IMR-90 (cell line): ENCODE data around the gene EFHC1. TPM values are rescaled to one million over a fixed set of nuclear protein-coding genes. Genes with fewer than 3 reads are reported as not detected.

ENCODE experiments used
- ATAC-seq: fragments of 200-7000 bp; cut with Tn5 transposase; 2 replicates; pipeline ENCODE4 v1.9.1; 2020; ENCODE audit warnings: low read depth, mild to moderate bottlenecking, moderate library complexity
- BruUV-seq: library from RNA; stranded (reverse); fragments of 400-500 nt; replicated peaks from 2 replicates; lab custom pipeline; 2021; lab: Mats Ljungman, UMichigan
- CTCF ChIA-PET: fragments of 300-600 bp; formaldehyde crosslinking; extraction: SDS; loops from one replicate; lab custom pipeline; 2021; ENCODE audit warnings: antibody characterized with exemption; lab: Yijun Ruan, JAX
- POLR2A ChIA-PET: fragments of 300-600 bp; sonication (Branson Sonifier 250); formaldehyde crosslinking; loops from one replicate; lab custom pipeline; 2022; ENCODE audit warnings: antibody characterized with exemption; ENCODE audit not compliant: unreplicated experiment; lab: Charles Lee
- DNase-seq: peaks from one replicate; pipeline ENCODE4 v3.0.0; 2013
- H2AFZ ChIP-seq: replicated peaks from 2 replicates; pipeline ENCODE3; 2013; ENCODE audit warnings: low read length, mild to moderate bottlenecking; ENCODE audit not compliant: poor library complexity
- H2AK5ac ChIP-seq: 2 replicates; pipeline ENCODE4 v1.6.1; 2013; ENCODE audit warnings: low read depth, low read length, inconsistent platforms
- H2AK9ac ChIP-seq: replicated peaks from 2 replicates; pipeline ENCODE3; 2013; ENCODE audit warnings: mild to moderate bottlenecking, low read depth, low read length, moderate library complexity; ENCODE audit not compliant: poor library complexity
- H2BK120ac ChIP-seq: 2 replicates; pipeline ENCODE4 v1.6.1; 2013; ENCODE audit warnings: low read depth, low read length, inconsistent platforms
- H2BK15ac ChIP-seq: 3 replicates; pipeline ENCODE4 v1.6.1; 2013; ENCODE audit warnings: low read depth, low read length, inconsistent platforms
- H2BK20ac ChIP-seq: 2 replicates; pipeline ENCODE4 v1.6.1; 2013; ENCODE audit warnings: low read depth, mild to moderate bottlenecking, inconsistent platforms, low read length, moderate library complexity
- H2BK5ac ChIP-seq: 2 replicates; pipeline ENCODE4 v1.6.1; 2013; ENCODE audit warnings: mild to moderate bottlenecking, low read depth, low read length, inconsistent platforms; ENCODE audit not compliant: poor library complexity, severe bottlenecking
- H3K14ac ChIP-seq: replicated peaks from 2 replicates; pipeline ENCODE4 v1.6.1; 2013; ENCODE audit warnings: low read depth, low read length, inconsistent platforms
- H3K18ac ChIP-seq: 2 replicates; pipeline ENCODE4 v1.6.1; 2013; ENCODE audit warnings: low read depth, low read length, control low read depth
- H3K23ac ChIP-seq: 2 replicates; pipeline ENCODE4 v1.6.1; 2013; ENCODE audit warnings: low read depth, low read length, inconsistent platforms
- H3K27ac ChIP-seq: 2 replicates; pipeline ENCODE4 v1.5.1; 2013; ENCODE audit warnings: mild to moderate bottlenecking, control low read depth, low read length; ENCODE audit not compliant: insufficient read depth
- H3K27me3 ChIP-seq: 2 replicates; pipeline ENCODE4 v1.6.1; 2013; ENCODE audit warnings: low read length; ENCODE audit not compliant: control insufficient read depth, insufficient read depth
- H3K36me3 ChIP-seq: 2 replicates; pipeline ENCODE4 v1.6.1; 2013; ENCODE audit warnings: low read length, mixed read lengths; ENCODE audit not compliant: control insufficient read depth, insufficient read depth
- H3K4ac ChIP-seq: 2 replicates; pipeline ENCODE4 v1.6.1; 2013; ENCODE audit warnings: low read depth, low read length, inconsistent platforms
- H3K4me1 ChIP-seq: 2 replicates; pipeline ENCODE4 v1.6.1; 2013; ENCODE audit warnings: low read length, mixed read lengths; ENCODE audit not compliant: control insufficient read depth, insufficient read depth
- H3K4me2 ChIP-seq: 2 replicates; pipeline ENCODE4 v1.6.1; 2013; ENCODE audit warnings: low read depth, mild to moderate bottlenecking, control low read depth, low read length, moderate library complexity
- H3K4me3 ChIP-seq: 2 replicates; pipeline ENCODE4 v1.5.1; 2013; ENCODE audit warnings: low read depth, mild to moderate bottlenecking, control low read depth, low read length, moderate library complexity; ENCODE audit not compliant: insufficient read depth
- H3K56ac ChIP-seq: 2 replicates; pipeline ENCODE4 v1.6.1; 2013; ENCODE audit warnings: low read length, inconsistent platforms; ENCODE audit not compliant: insufficient read depth; ENCODE audit errors: extremely low read depth
- H3K79me1 ChIP-seq, 2 experiments: 2 replicates each; pipeline ENCODE4 v1.6.1; 2013; ENCODE audit warnings: low read length in 2 of 2, inconsistent platforms in 1 of 2, low read depth in 1 of 2
- H3K9ac ChIP-seq: 2 replicates; pipeline ENCODE4 v1.6.1; 2013; ENCODE audit warnings: low read depth, low read length, control low read depth
- H3K9me1 ChIP-seq: 2 replicates; pipeline ENCODE4 v1.6.1; 2013; ENCODE audit warnings: low read length, inconsistent platforms; ENCODE audit not compliant: insufficient read depth
- H3K9me3 ChIP-seq: 2 replicates; pipeline ENCODE4 v1.6.1; 2013; ENCODE audit warnings: low read length; ENCODE audit not compliant: control insufficient read depth, insufficient read depth
- H4K20me1 ChIP-seq: 2 replicates; pipeline ENCODE4 v1.6.1; 2013; ENCODE audit warnings: low read length, inconsistent platforms; ENCODE audit not compliant: insufficient read depth
- H4K5ac ChIP-seq: 2 replicates; pipeline ENCODE4 v1.6.1; 2013; ENCODE audit warnings: mild to moderate bottlenecking, low read depth, low read length, control low read depth
- H4K8ac ChIP-seq, 2 experiments: 2 replicates each; pipeline ENCODE4 v1.6.1; 2013; ENCODE audit warnings: low read depth in 2 of 2, low read length in 2 of 2, control low read depth in 1 of 2, inconsistent platforms in 1 of 2
- H4K91ac ChIP-seq: 2 replicates; pipeline ENCODE4 v1.6.1; 2013; ENCODE audit warnings: low read depth, low read length, inconsistent platforms; ENCODE audit not compliant: insufficient read depth
- BHLHE40 ChIP-seq: fragments of 150-350 bp; IDR thresholded peaks from 2 replicates; pipeline ENCODE4 v1.6.1; 2016; ENCODE audit warnings: mild to moderate bottlenecking, low read depth, low read length
- CEBPB ChIP-seq: IDR thresholded peaks from 2 replicates; pipeline ENCODE4 v1.6.1; 2012; ENCODE audit warnings: low read depth, low read length, improper control_type of control experiment
- ELK1 ChIP-seq: fragments of 150-350 bp; IDR thresholded peaks from 2 replicates; pipeline ENCODE4 v1.6.1; 2016; ENCODE audit warnings: low read depth, mild to moderate bottlenecking, low read length, moderate library complexity, borderline replicate concordance
- FOS ChIP-seq: fragments of 150-350 bp; IDR thresholded peaks from 2 replicates; pipeline ENCODE4 v1.6.1; 2016; ENCODE audit warnings: low read depth, low read length
- MAFK ChIP-seq: IDR thresholded peaks from 2 replicates; pipeline ENCODE4 v1.6.1; 2012; ENCODE audit warnings: low read depth, low read length, improper control_type of control experiment
- MAZ ChIP-seq: IDR thresholded peaks from 2 replicates; pipeline ENCODE4 v1.6.1; 2012; ENCODE audit warnings: low read depth, mild to moderate bottlenecking, low read length, improper control_type of control experiment, moderate library complexity, borderline replicate concordance
- MXI1 ChIP-seq: IDR thresholded peaks from 2 replicates; pipeline ENCODE4 v1.6.1; 2012; ENCODE audit warnings: low read depth, mild to moderate bottlenecking, low read length, moderate library complexity, borderline replicate concordance
- NFE2L2 ChIP-seq: fragments of 150-350 bp; IDR thresholded peaks from 2 replicates; pipeline ENCODE4 v1.6.1; 2016; ENCODE audit warnings: low read depth, mild to moderate bottlenecking, low read length
- POLR2A ChIP-seq: IDR thresholded peaks from 2 replicates; pipeline ENCODE4 v1.6.1; 2012; ENCODE audit warnings: mild to moderate bottlenecking, low read depth, low read length
- RAD21 ChIP-seq: IDR thresholded peaks from 2 replicates; pipeline ENCODE4 v1.6.1; 2012; ENCODE audit warnings: low read length, improper control_type of control experiment
- RCOR1 ChIP-seq: IDR thresholded peaks from 2 replicates; pipeline ENCODE4 v1.6.1; 2012; ENCODE audit warnings: mild to moderate bottlenecking, low read length, improper control_type of control experiment; ENCODE audit not compliant: insufficient replicate concordance
- RFX5 ChIP-seq: IDR thresholded peaks from 2 replicates; pipeline ENCODE4 v1.8.0; 2012; ENCODE audit warnings: low read depth, mild to moderate bottlenecking, low read length, moderate library complexity
- SMC3 ChIP-seq: fragments of 150-350 bp; IDR thresholded peaks from 2 replicates; pipeline ENCODE4 v1.6.1; 2016; ENCODE audit warnings: low read depth, mild to moderate bottlenecking, antibody characterized with exemption, low read length, moderate library complexity
- WGBS, 2 experiments: methylation state at CpG; one replicate each; pipeline versions ENCODE4 v1.1.5 to v1.1.7; 2013; ENCODE audit warnings: missing lambda C conversion rate in 2 of 2; ENCODE audit not compliant: insufficient read length in 1 of 2; ENCODE audit errors: extremely low coverage in 2 of 2; 5-methylcytosine and 5-hydroxymethylcytosine counted together
- dilution Hi-C: fragments of 300-500 bp; cut with HindIII; formaldehyde crosslinking; loops from one replicate; pipeline ENCODE4 v1.14.3; 2018; ENCODE audit warnings: low sequenced_read_pairs; ENCODE audit not compliant: unreplicated experiment
- in situ Hi-C: fragments of 300-500 bp; cut with MboI; formaldehyde crosslinking; loops from 3 replicates; pipeline ENCODE4 v1.14.3; 2019; ENCODE audit warnings: low sequenced_read_pairs, inconsistent platforms, mixed read lengths
- intact Hi-C: fragments of 100-400 bp; cut with micrococcal nuclease; formaldehyde crosslinking; loops from 2 replicates; pipeline ENCODE4 v1.10.0; 2022
- polyA plus RNA-seq, 3 experiments: library from polyadenylated mRNA; depleted of rRNA; stranded (reverse); fragments of >200 nt; gene quantifications; 2 replicates each; pipeline ENCODE4 v1.2.3, GENCODE V29; 2012; ENCODE audit warnings: low replicate concordance in 1 of 3
- total RNA-seq: library from RNA; depleted of rRNA; stranded (reverse); fragments of >200 nt; gene quantifications from 2 replicates; pipeline ENCODE4 v1.2.3, GENCODE V29; 2012
- TF ChIP-seq, protein P1 (sequence below): conservative IDR thresholded peaks from 2 replicates; pipeline ENCODE4 v1.5.1; 2012; ENCODE audit warnings: mild to moderate bottlenecking, low read depth, low read length, improper control_type of control experiment
- TF ChIP-seq, protein P2 (sequence below): fragments of 150-350 bp; IDR thresholded peaks from 2 replicates; pipeline ENCODE4 v1.6.1; 2017; ENCODE audit warnings: mild to moderate bottlenecking, antibody characterized with exemption, low read length, low read depth

Gene EFHC1
- total and polyA plus RNA-seq, 2 of the 4 experiments (the other 2 are of a cell fraction), result 14.0 to 23.0 TPM

DNA sequence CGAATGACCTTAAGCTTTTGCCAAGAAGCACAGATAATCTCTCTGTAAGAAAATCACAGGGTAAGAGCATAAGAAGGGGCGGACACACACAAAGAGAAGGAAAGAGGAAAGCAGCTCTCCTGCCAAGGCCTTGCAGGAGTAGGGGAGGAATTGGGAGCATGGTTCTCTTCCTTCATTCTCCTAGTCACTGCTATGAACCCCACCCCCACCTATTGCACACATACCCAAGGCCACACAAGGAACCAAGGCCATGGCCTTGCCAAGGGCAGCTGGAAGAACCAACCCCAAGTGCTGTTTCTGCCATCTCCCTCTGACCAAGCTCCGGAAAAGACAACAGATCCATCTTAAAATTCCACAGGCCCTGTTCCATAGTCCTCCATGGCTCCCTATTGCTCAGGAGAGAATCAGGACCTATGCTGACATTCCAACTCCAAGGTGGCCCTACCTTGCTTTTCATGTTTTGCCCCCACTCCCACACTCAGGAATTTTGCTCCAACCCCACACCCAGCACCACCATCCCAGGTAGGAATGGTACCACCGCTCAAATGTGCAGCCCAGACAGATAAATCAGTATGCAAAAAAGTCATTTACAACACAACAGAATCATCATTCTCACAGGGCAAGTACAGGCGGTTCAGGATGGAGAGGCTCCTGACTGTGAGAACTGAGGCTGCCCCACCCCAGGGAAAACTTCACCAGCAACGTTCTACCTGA, 125.4 kb downstream of the EFHC1 start:
- peak overlapping the region; percentile 97 for H2BK120ac ChIP-seq
- intact Hi-C loops (no loop called here), in situ Hi-C loops (no loop called here), dilution Hi-C loops (no loop called here)
- H3K14ac ChIP-seq, result peak overlapping the region; percentile 69
- H3K27ac ChIP-seq, result peak overlapping the region; percentile 79
- peak overlapping the region; percentile 90 for H2AK5ac ChIP-seq
- H2BK15ac ChIP-seq, result peak overlapping the region; percentile 47; the same call in 2 of the 3 replicates
- no peaks in the 10 kb centered on the region for H3K27me3 ChIP-seq
- H3K36me3 ChIP-seq, result peaks cover 14% of the 10 kb centered on the region; the same call in 1 of the 2 replicates
- ATAC-seq (no peak), DNase-seq (no peak)
- peak overlapping the region; percentile 71 for H2BK20ac ChIP-seq
- peaks cover 38 to 91% of the 10 kb centered on the region in 2 experiments; a peak in 3 of 4 replicates for H3K79me1 ChIP-seq
- no TSS peak for BruUV-seq
- H3K56ac ChIP-seq, result peak overlapping the region; percentile 48; the same call in 1 of the 2 replicates
- ChIA-PET POLR2A (no interaction called here), CTCF (no interaction called here)
- H3K9me3 ChIP-seq, result no peaks in the 10 kb centered on the region
- H3K9me1 ChIP-seq, result peaks cover 60% of the 10 kb centered on the region
- H4K20me1 ChIP-seq, result peaks cover 31% of the 10 kb centered on the region
- peak overlapping the region; percentile 54 for H3K18ac ChIP-seq
- peak overlapping the region; percentile 25 for H3K4me2 ChIP-seq
- H3K4ac ChIP-seq, result peak overlapping the region; percentile 98
- H3K4me1 ChIP-seq, result peaks cover 64% of the 10 kb centered on the region
- peak overlapping the region; percentile 97 for H3K23ac ChIP-seq
- H3K9ac ChIP-seq, result peak overlapping the region; percentile 16; the same call in 1 of the 2 replicates
- no peak overlapping the region for H3K4me3 ChIP-seq
- peak overlapping the region; percentile 69 to 88 for H4K8ac ChIP-seq
- WGBS, 2 experiments, result 100% methylated on average over 2 of the region's 6 CpGs; no CpG with 5 or more reads in 1 of the 2 experiments
- H2BK5ac ChIP-seq, result peak overlapping the region; percentile 97
- peak overlapping the region; percentile 90 for H4K91ac ChIP-seq
- H2AK9ac ChIP-seq, result peak overlapping the region; percentile 74
- peak overlapping the region; percentile 54 for H4K5ac ChIP-seq
- no peak for TF ChIP-seq MXI1
- no peak for TF ChIP-seq MAFK
- no peak for TF ChIP-seq CEBPB
- no peak for TF ChIP-seq RAD21
- TF ChIP-seq BHLHE40, result no peak
- no peak for TF ChIP-seq SMC3
- no peak for TF ChIP-seq FOS
- TF ChIP-seq NFE2L2, result no peak
- TF ChIP-seq RCOR1, result no peak
- TF ChIP-seq, protein P1, sequence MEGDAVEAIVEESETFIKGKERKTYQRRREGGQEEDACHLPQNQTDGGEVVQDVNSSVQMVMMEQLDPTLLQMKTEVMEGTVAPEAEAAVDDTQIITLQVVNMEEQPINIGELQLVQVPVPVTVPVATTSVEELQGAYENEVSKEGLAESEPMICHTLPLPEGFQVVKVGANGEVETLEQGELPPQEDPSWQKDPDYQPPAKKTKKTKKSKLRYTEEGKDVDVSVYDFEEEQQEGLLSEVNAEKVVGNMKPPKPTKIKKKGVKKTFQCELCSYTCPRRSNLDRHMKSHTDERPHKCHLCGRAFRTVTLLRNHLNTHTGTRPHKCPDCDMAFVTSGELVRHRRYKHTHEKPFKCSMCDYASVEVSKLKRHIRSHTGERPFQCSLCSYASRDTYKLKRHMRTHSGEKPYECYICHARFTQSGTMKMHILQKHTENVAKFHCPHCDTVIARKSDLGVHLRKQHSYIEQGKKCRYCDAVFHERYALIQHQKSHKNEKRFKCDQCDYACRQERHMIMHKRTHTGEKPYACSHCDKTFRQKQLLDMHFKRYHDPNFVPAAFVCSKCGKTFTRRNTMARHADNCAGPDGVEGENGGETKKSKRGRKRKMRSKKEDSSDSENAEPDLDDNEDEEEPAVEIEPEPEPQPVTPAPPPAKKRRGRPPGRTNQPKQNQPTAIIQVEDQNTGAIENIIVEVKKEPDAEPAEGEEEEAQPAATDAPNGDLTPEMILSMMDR, result no peak
- TF ChIP-seq ELK1, result no peak
- no peak for TF ChIP-seq MAZ
- no peak for TF ChIP-seq POLR2A
- TF ChIP-seq, protein P2, sequence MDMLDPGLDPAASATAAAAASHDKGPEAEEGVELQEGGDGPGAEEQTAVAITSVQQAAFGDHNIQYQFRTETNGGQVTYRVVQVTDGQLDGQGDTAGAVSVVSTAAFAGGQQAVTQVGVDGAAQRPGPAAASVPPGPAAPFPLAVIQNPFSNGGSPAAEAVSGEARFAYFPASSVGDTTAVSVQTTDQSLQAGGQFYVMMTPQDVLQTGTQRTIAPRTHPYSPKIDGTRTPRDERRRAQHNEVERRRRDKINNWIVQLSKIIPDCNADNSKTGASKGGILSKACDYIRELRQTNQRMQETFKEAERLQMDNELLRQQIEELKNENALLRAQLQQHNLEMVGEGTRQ, result no peak
- no peak for TF ChIP-seq RFX5
- H2AFZ ChIP-seq, result peak overlapping the region; percentile 26
